ENCODE data around the gene PLXDC2. TPM values are rescaled to one million over a fixed set of nuclear protein-coding genes. Genes with fewer than 3 reads are reported as not detected.
A peak's percentile ranks its signal among the peaks of the same experiment; 100 is the strongest.

Gene PLXDC2
- total and polyA plus RNA-seq, 4 donors = 11.8 to 99.6 (median 40.8) TPM

DNA sequence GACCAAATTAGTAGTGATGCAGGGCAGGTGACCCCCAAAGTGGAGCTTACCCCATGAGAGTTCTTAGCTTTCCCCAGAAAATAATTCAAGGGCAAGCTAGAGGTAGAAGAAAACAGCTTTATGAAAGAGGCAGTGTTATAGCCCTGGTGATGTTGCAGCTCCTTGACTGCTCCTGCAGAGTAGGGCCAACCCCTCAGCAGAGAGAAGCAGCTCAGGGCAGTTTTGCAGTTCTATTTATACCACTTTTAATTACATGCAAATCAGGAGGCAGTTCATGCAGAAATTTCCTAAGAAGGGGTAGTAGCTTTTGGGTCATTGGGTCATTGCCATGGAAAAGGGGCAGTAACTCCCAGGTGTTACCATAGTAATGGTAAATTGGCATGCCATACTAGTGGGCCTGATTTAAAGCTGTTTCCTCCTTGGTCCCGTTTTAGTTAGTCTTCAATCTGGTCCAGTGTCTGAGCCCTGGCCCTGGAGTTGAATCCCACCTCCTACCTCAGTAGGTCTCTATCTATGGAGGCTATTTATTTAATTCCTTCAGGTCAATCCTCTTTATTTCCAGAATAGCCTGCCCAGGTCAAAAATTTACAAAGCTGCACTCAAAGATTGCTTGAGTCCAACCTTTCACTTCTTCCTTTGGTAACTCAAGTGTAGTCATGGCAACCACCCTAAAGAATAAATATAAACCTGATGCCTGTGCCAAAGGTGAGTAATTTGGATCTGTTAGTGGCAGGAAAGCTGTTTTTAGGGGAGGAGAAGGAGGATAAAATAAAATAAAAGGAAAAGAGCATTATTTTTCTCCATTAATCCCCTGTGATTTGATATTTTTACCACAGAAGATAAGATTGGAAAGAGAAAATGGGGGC is 29.5 kb downstream of the PLXDC2 start:
- peaks cover 0 to 38% (median 12%) of the 10 kb centered on the region in 5 donors for H3K4me1 ChIP-seq (ENCODE audit: control insufficient read depth in 5 of 5, insufficient read depth in 5 of 5, low read length in 5 of 5)
- no peaks in the 10 kb centered on the region for H3K9me3 ChIP-seq (ENCODE audit: control insufficient read depth in 4 of 4, insufficient read depth in 3 of 4, low read length in 3 of 4)
- TF ChIP-seq, protein P1, sequence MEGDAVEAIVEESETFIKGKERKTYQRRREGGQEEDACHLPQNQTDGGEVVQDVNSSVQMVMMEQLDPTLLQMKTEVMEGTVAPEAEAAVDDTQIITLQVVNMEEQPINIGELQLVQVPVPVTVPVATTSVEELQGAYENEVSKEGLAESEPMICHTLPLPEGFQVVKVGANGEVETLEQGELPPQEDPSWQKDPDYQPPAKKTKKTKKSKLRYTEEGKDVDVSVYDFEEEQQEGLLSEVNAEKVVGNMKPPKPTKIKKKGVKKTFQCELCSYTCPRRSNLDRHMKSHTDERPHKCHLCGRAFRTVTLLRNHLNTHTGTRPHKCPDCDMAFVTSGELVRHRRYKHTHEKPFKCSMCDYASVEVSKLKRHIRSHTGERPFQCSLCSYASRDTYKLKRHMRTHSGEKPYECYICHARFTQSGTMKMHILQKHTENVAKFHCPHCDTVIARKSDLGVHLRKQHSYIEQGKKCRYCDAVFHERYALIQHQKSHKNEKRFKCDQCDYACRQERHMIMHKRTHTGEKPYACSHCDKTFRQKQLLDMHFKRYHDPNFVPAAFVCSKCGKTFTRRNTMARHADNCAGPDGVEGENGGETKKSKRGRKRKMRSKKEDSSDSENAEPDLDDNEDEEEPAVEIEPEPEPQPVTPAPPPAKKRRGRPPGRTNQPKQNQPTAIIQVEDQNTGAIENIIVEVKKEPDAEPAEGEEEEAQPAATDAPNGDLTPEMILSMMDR (IDR thresholded peaks at IDR 0.05; ENCODE audit: control extremely low read depth, extremely low read depth) = no peak
- H3K36me3 ChIP-seq (ENCODE audit: control insufficient read depth in 4 of 4, insufficient read depth in 4 of 4, low read length in 4 of 4) = peaks cover 0 to 7% (median 1%) of the 10 kb centered on the region in 4 donors
- WGBS, 2 donors = 69 to 86% methylated on average over 1 of the region's 1 CpG
- no peak overlapping the region for H3K9ac ChIP-seq (ENCODE audit: insufficient read depth in 1 of 2, low read length in 2 of 2)
- H3K4me3 ChIP-seq = no peak overlapping the region
- H3K27ac ChIP-seq (ENCODE audit: low read depth in 1 of 2, low read length in 1 of 2) = no peak overlapping the region
- no peaks in the 10 kb centered on the region for H3K27me3 ChIP-seq (ENCODE audit: control insufficient read depth in 3 of 3, insufficient read depth in 3 of 3, low read length in 2 of 3)
- peak in 1 of 3 donors; percentile 48 for DNase-seq
- no peak for ATAC-seq (ENCODE audit: insufficient read depth, low FRiP score)

DNA sequence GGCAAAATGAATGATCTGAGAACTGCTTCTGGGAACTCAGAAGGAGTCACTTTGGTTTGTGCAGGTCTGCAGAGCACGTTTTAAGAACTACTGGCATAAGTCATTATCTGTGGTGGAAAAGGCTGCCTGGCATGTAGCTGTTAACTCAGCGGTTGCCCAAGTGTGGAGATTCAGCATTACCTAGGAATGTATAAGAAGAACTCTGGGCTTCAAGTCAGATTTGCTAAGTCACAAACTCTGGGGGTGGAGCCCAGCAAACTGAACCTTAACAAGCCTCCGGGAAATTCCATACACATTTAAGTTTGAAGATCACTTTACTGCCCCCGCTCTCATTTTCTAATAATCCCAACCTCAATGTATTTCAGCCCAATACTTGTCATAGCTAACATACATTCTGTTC is 31.1 kb downstream of the PLXDC2 start:
- Histone ChIP-seq H3K27ac (ENCODE audit: low read depth in 1 of 2, low read length in 1 of 2) (no peak overlapping the region), H3K36me3 (ENCODE audit: control insufficient read depth in 4 of 4, insufficient read depth in 4 of 4, low read length in 4 of 4) (peaks cover 0 to 7% (median 1%) of the 10 kb centered on the region in 4 donors), H3K4me1 (ENCODE audit: control insufficient read depth in 5 of 5, insufficient read depth in 5 of 5, low read length in 5 of 5) (peaks cover 0 to 33% (median 8%) of the 10 kb centered on the region in 5 donors), H3K4me3 (no peak overlapping the region), H3K9ac (ENCODE audit: insufficient read depth in 1 of 2, low read length in 2 of 2) (no peak overlapping the region), H3K9me3 (ENCODE audit: control insufficient read depth in 4 of 4, insufficient read depth in 3 of 4, low read length in 3 of 4) (no peaks in the 10 kb centered on the region), H3K27me3 (ENCODE audit: control insufficient read depth in 3 of 3, insufficient read depth in 3 of 3, low read length in 2 of 3) (no peaks in the 10 kb centered on the region)
- ATAC-seq (ENCODE audit: insufficient read depth, low FRiP score) = no peak
- no peak for DNase-seq
- WGBS, 2 donors = 75 to 88% methylated on average over 4 of the region's 4 CpGs
- TF ChIP-seq, protein P1 (IDR thresholded peaks at IDR 0.05; ENCODE audit: control extremely low read depth, extremely low read depth) = no peak

DNA sequence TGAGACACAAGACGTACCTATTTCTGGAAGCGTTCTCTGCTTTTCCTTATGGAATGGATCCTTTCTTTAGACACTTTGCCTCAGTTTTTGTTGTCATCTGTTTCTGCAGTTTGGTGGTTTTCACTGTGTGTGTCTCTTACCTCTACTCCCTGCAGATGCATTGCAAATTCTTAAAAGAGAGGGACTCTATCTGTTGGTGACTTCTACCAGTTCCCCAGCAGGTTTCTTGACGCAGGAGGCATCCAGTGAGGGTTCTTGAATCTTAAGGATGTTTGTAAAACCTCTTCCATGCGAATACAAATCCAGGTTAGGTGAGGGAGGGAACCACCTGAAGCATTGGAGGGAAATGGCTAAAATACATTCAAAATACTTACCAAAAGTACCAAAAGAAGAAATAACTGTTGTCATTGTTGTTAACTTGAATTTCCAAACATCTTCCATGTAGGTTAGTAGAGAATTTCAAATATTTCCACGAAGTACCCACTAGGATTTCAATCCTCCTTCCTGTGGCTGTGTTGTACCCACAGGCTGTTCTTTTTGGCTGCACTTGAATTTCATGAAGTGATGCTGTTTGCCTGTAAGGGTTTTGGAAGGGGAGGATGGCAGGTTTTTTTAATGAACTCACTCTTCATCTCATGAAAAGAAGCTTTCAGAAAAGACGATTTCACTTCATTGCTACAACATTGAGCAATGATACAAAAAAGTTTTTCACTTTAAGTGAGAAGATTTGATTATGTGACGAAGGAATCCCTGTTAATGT is 32.2 kb downstream of the PLXDC2 start:
- Histone ChIP-seq H3K9ac (ENCODE audit: insufficient read depth in 1 of 2, low read length in 2 of 2) (no peak overlapping the region), H3K27me3 (ENCODE audit: control insufficient read depth in 3 of 3, insufficient read depth in 3 of 3, low read length in 2 of 3) (no peaks in the 10 kb centered on the region), H3K4me3 (no peak overlapping the region), H3K27ac (ENCODE audit: low read depth in 1 of 2, low read length in 1 of 2) (no peak overlapping the region), H3K36me3 (ENCODE audit: control insufficient read depth in 4 of 4, insufficient read depth in 4 of 4, low read length in 4 of 4) (peaks cover 0 to 7% (median 1%) of the 10 kb centered on the region in 4 donors), H3K4me1 (ENCODE audit: control insufficient read depth in 5 of 5, insufficient read depth in 5 of 5, low read length in 5 of 5) (peaks cover 0 to 25% (median 6%) of the 10 kb centered on the region in 5 donors), H3K9me3 (ENCODE audit: control insufficient read depth in 4 of 4, insufficient read depth in 3 of 4, low read length in 3 of 4) (no peaks in the 10 kb centered on the region)
- 78 to 87% methylated on average over 7 of the region's 7 CpGs for WGBS, 2 donors
- TF ChIP-seq, protein P1 (IDR thresholded peaks at IDR 0.05; ENCODE audit: control extremely low read depth, extremely low read depth) = no peak
- DNase-seq = peak in 2 of 3 donors; percentile 45 to 65
- no peak for ATAC-seq (ENCODE audit: insufficient read depth, low FRiP score)

Measured in lung (tissue), 12 donors.